Endothelial cell of umbilical vein (primary cell): ENCODE results near the gene PLPP2.
A peak's percentile ranks its signal among the peaks of the same experiment; 100 is the strongest.

Experiments used
- POLR2A ChIP-seq: IDR thresholded peaks from 2 replicates; pipeline ENCODE4 v1.6.1; 2012; ENCODE audit warnings: low read depth, mild to moderate bottlenecking, control low read depth, low read length
- TF ChIP-seq, protein P1 (sequence below): IDR thresholded peaks from 2 replicates; pipeline ENCODE4 v1.6.1; 2011; ENCODE audit not compliant: insufficient read depth, insufficient read length

DNA sequence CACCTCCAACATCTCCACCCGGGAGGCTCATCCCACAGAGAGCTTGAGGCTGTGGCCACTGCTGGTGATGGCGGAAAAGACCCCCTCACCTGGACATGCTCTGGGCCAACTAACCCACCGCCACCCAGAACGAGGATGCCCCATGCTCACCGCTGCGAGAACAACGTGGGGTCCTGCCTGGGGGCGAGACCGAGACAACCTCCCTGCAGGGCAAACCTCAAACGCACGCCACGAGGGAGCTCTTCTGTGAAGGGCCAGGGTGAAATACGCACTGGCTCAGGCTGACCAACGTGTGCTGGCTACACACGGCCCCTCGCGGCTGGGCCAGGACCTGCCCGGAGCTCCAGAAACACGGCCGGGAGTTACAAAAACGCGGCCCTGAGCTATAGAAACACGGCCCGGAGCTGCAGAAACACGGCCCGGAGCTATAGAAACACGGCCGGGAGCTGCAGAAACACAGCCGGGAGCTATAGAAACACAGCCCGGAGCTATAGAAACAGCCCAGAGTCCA, 19.0 kb upstream of the PLPP2 start:
- no peak for TF ChIP-seq POLR2A
- TF ChIP-seq, protein P1, sequence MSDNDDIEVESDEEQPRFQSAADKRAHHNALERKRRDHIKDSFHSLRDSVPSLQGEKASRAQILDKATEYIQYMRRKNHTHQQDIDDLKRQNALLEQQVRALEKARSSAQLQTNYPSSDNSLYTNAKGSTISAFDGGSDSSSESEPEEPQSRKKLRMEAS = peak; percentile 8
